Iris pigment epithelial cell (primary cell): Measurements from ENCODE around the gene SLC15A3.
"Not testable (repeated sequence)": the region's sequence is repeated elsewhere in the genome, so short reads cannot be mapped to it uniquely, and the experiment has no call there.

ENCODE experiments used
- DNase-seq: peaks from one replicate; pipeline ENCODE4 v3.0.0-alpha.2; 2011; ENCODE audit warnings: low read depth

Gene SLC15A3

GRCh38 chr11:60913793-60914632, 38.0 kb downstream of the SLC15A3 start, which contains the start of gene TMEM109:
Gene TMEM109 (plus strand): TSS chr11:60914158. CDS start chr11:60919694, 5,536 bp downstream.
- peak; percentile 86 for DNase-seq

- DNase-seq = no peak
Measured at GRCh38 chr11:60912851-60913528, 39.0 kb downstream of the SLC15A3 start.

GRCh38 chr11:60912223-60912850, 39.6 kb downstream of the SLC15A3 start:
- DNase-seq = no peak

GRCh38 chr11:60910711-60911380, 41.1 kb downstream of the SLC15A3 start:
- no peak for DNase-seq

- no peak for DNase-seq
Measured at GRCh38 chr11:60910281-60910687, 41.7 kb downstream of the SLC15A3 start.

GRCh38 chr11:60909680-60910280, 42.2 kb downstream of the SLC15A3 start:
- DNase-seq = not testable (repeated sequence)

GRCh38 chr11:60908803-60909202, 43.2 kb downstream of the SLC15A3 start:
- no peak for DNase-seq

GRCh38 chr11:60906132-60906972, 45.6 kb downstream of the SLC15A3 start, which contains the start of gene PRPF19:
Gene PRPF19 (minus strand): TSS chr11:60906585. CDS start chr11:60906382, 203 bp downstream.
- DNase-seq = peak; percentile 95

GRCh38 chr11:60905551-60906113, 46.3 kb downstream of the SLC15A3 start:
- peak; percentile 45 for DNase-seq

- no peak for DNase-seq
Measured at GRCh38 chr11:60905047-60905446, 46.9 kb downstream of the SLC15A3 start.

- no peak for DNase-seq
Measured at GRCh38 chr11:60902625-60903024, 49.4 kb downstream of the SLC15A3 start.

GRCh38 chr11:60900673-60901404, 51.1 kb downstream of the SLC15A3 start:
- no peak for DNase-seq

- DNase-seq = no peak
Measured at GRCh38 chr11:60899977-60900376, 52.0 kb downstream of the SLC15A3 start.

- peak; percentile 71 for DNase-seq
Measured at GRCh38 chr11:60899046-60899936, 52.7 kb downstream of the SLC15A3 start.

- DNase-seq = no peak
Measured at GRCh38 chr11:60897496-60897895, 54.5 kb downstream of the SLC15A3 start.

- DNase-seq = no peak
Measured at GRCh38 chr11:60895687-60896086, 56.3 kb downstream of the SLC15A3 start.

GRCh38 chr11:60891103-60891741, 60.8 kb downstream of the SLC15A3 start:
- peak; percentile 67 for DNase-seq

GRCh38 chr11:60890696-60891095, 61.3 kb downstream of the SLC15A3 start:
- no peak for DNase-seq
